Aorta (tissue), 5 donors: Measurements from ENCODE around the gene PEX14. TPM values are rescaled to one million over a fixed set of nuclear protein-coding genes. Genes with fewer than 3 reads are reported as not detected.

Source experiments
- ATAC-seq: fragments of 200-7000 bp; cut with Tn5 transposase; one replicate; pipeline ENCODE4 v1.9.1; 2022; ENCODE audit warnings: moderate library complexity; ENCODE audit not compliant: low FRiP score
- DNase-seq, 2 donors: peaks; one replicate each; pipeline ENCODE4 v3.0.0-alpha.2; 2020
- H3K27ac ChIP-seq, 2 donors: one replicate each; pipeline ENCODE4 v1.5.1; 2013; ENCODE audit warnings: low read length in 2 of 2, mild to moderate bottlenecking in 2 of 2, moderate library complexity in 2 of 2, control low read depth in 1 of 2, inconsistent platforms in 1 of 2, low read depth in 1 of 2
- H3K27me3 ChIP-seq, 2 donors: one replicate each; pipeline ENCODE4 v1.6.1; 2013; ENCODE audit warnings: control low read depth in 1 of 2, low read length in 1 of 2, mild to moderate bottlenecking in 1 of 2, moderate library complexity in 1 of 2; ENCODE audit not compliant: insufficient read depth in 2 of 2, control insufficient read depth in 1 of 2
- H3K36me3 ChIP-seq, 2 donors: one replicate each; pipeline ENCODE4 v1.6.1; 2013; ENCODE audit warnings: control low read depth in 1 of 2, low read length in 1 of 2, mild to moderate bottlenecking in 1 of 2; ENCODE audit not compliant: insufficient read depth in 2 of 2, control insufficient read depth in 1 of 2
- H3K4me1 ChIP-seq, 2 donors: one replicate each; pipeline ENCODE4 v1.6.1; 2013; ENCODE audit warnings: low read length in 2 of 2, control low read depth in 1 of 2, mild to moderate bottlenecking in 1 of 2, moderate library complexity in 1 of 2; ENCODE audit not compliant: insufficient read depth in 2 of 2, control insufficient read depth in 1 of 2
- H3K4me3 ChIP-seq, 2 donors: one replicate each; pipeline ENCODE4 v1.5.1; 2013; ENCODE audit warnings: low read length in 2 of 2, control low read depth in 1 of 2, mild to moderate bottlenecking in 1 of 2
- H3K9me3 ChIP-seq: one replicate; pipeline ENCODE4 v1.6.1; 2013; ENCODE audit warnings: mild to moderate bottlenecking, low read length; ENCODE audit not compliant: control insufficient read depth
- WGBS, 2 donors: extraction: QIAGEN DNeasy Blood & Tissue Kit; methylation state at CpG; one replicate each; pipeline ENCODE4 v1.1.7; 2013; 5-methylcytosine and 5-hydroxymethylcytosine counted together
- intact Hi-C, 2 donors: fragments of 100-400 bp; cut with DNase I; formaldehyde crosslinking; loops; one replicate each; pipeline versions ENCODE4 v1.14.2 to v1.15.0; 2022
- polyA plus RNA-seq, 2 donors: library from polyadenylated mRNA; stranded (reverse); fragments of 200-250 nt; gene quantifications; one replicate each; pipeline ENCODE4 v1.2.3, GENCODE V29; 2013
- total RNA-seq, 2 donors: library from RNA; stranded (reverse); fragmentation: NEBNext Ultra II Directional; extraction: Animal tissue kit (Norgen Biotek cat#: 25700); gene quantifications; one replicate each; pipeline ENCODE4 v1.2.1, GENCODE V29; 2021
- donor health status: healthy with polysubstance abuse.
- donor health status: Bipolar disorder and iron deficiency.
- donor health status: DM: no; HTN: no; CAD: no.
- donor health status: DM: no; HTN: no; CAD: no.
- donor health status: DM: yes; HTN: yes; CAD: no.

PEX14 gene
- total and polyA plus RNA-seq, 4 donors: 4.5 to 16.9 (median 14.4) TPM

DNA sequence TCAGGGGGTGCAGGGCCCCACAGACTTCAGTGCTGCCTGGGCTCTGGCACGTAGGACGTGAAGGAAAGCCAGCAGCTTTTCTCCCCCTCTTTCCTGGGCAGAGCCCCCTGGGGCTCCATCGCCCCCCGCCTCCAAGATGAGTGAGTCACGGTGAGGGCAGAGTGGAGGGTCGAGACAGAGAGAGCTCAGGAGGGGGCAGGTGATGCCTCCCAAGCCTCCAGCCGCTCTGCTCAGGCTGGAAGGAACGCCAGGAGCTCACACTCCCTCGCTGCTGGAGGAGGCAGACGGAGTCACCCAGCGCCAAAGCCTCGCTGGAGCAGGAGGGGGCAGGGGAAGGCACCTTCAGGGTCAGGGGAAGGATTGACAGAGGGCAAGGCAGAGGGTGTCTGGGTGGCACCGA is 202.2 kb downstream of the PEX14 start:
- Histone ChIP-seq H3K9me3 (no peaks in the 10 kb centered on the region), H3K36me3 (no peaks in the 10 kb centered on the region), H3K4me1 (no peaks in the 10 kb centered on the region), H3K4me3 (no peak overlapping the region), H3K27ac (no peak overlapping the region), H3K27me3 (no peaks in the 10 kb centered on the region)
- intact Hi-C loops: loop anchor here in 1 of 2 donors (5.0 kb wide), 1 partner anchor 45 kb away; no protein-coding TSS in a partner anchor
- WGBS, 2 donors: 51 to 54% methylated on average over 12 to 13 of the region's 13 CpGs
- DNase-seq (no peak), ATAC-seq (no peak)

DNA sequence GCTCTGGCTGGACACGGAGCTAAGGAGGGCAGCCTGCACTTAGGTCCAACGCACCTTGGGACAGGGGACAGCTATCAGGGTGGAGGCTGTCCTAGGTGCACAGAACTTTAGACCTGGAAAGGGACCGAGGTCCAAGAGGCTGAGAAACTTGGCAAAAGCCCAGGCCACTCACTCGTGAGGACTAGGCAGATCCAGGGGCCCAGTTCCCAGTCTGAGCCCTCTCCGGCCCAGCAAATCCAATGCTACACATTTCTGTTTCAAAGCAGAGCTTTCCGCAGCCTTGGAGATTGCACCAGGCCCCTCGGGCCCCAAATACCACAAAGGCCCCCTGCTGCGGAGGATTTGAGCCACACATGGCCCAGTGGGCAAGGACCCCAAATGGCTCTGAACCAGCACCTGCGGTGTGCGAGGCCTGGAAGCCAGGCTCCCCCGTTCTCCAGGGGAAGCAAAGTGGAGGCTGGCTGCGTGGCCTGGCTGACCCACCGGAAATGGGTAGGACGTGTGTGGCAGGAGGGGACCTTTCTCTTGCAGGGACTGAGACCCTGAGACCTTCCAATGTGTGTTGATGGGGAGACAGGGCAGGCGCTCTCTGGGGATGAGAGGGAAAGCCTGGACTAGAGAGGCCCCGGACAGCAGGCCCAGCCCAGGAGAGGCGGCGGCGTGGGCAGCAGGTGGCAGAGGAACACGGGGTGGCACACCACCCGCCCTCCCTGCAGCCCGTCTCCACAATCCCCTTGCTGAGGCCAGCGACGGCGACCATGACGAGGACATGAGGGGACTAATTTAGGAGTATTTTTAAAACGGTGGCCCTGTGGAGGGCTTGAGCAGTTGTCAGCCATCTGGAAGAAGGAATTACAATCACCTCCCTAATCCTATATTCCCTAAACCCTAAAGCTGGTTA is 203.0 kb downstream of the PEX14 start:
- 66 to 70% methylated on average over 27 of the region's 27 CpGs for WGBS, 2 donors
- no peak for ATAC-seq
- Histone ChIP-seq H3K27ac (no peak overlapping the region), H3K4me1 (no peaks in the 10 kb centered on the region), H3K36me3 (no peaks in the 10 kb centered on the region), H3K4me3 (no peak overlapping the region), H3K9me3 (no peaks in the 10 kb centered on the region), H3K27me3 (no peaks in the 10 kb centered on the region)
- intact Hi-C loops: loop anchor here in 1 of 2 donors (2.0 to 5.0 kb wide), 2 partner anchors 45 to 119 kb away; partner anchors contain the start of gene CASZ1
- DNase-seq: no peak

DNA sequence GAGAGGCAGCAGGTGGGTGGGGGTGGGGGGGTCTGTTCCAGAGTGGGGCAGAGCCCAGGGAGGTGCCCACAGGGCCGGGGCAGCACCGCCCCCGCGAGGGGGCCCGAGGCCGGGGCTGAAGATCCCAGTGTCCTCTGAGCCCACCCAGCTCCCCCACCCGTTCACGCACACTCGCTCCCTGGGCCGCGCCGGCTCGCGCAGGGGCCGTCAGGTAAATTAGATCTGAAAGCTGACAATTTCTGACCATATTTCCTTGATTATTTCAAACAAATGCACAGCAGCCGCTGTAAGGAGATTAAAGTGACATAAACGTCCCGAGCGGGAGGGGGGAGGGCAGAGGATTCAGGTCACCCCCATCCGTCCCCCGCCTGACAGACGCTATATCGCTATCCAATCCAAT is 203.7 kb downstream of the PEX14 start:
- no peaks in the 10 kb centered on the region for H3K4me1 ChIP-seq
- 94% methylated on average over 20 to 23 of the region's 23 CpGs for WGBS, 2 donors
- H3K9me3 ChIP-seq: no peaks in the 10 kb centered on the region
- intact Hi-C loops: loop anchor here in 1 of 2 donors (2.0 to 5.0 kb wide), 2 partner anchors 46 to 118 kb away; partner anchors contain the start of gene CASZ1
- DNase-seq (no peak), ATAC-seq (no peak)
- no peak overlapping the region for H3K4me3 ChIP-seq
- H3K36me3 ChIP-seq: no peaks in the 10 kb centered on the region
- no peaks in the 10 kb centered on the region for H3K27me3 ChIP-seq
- no peak overlapping the region for H3K27ac ChIP-seq

DNA sequence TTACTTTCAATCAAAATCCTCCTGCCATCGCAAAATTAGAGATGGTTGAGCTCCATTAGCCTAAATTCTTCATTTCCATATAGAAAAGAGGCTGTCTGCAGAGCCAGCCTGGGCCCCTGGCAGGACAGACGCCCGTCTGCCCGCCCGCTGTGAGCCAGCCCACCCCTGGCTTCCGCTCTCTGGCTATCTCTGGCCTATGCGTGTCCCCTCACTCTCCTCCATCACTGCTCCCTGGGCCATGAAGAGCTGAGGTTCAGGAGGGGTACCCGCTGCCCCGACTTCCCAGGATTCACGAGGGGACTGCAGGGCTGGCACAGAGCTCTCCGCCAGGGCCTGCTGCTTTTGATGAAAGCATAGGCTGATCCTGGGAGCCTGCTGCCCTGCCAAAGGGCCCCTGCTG is 204.1 kb downstream of the PEX14 start:
- Histone ChIP-seq H3K27me3 (no peaks in the 10 kb centered on the region), H3K4me1 (no peaks in the 10 kb centered on the region), H3K36me3 (no peaks in the 10 kb centered on the region), H3K27ac (no peak overlapping the region), H3K9me3 (no peaks in the 10 kb centered on the region), H3K4me3 (no peak overlapping the region)
- 92% methylated on average over 11 of the region's 11 CpGs for WGBS, 2 donors
- DNase-seq (no peak), ATAC-seq (no peak)
- intact Hi-C loops: loop anchor here in 1 of 2 donors (2.0 to 5.0 kb wide), 2 partner anchors 47 to 118 kb away; partner anchors contain the start of gene CASZ1

DNA sequence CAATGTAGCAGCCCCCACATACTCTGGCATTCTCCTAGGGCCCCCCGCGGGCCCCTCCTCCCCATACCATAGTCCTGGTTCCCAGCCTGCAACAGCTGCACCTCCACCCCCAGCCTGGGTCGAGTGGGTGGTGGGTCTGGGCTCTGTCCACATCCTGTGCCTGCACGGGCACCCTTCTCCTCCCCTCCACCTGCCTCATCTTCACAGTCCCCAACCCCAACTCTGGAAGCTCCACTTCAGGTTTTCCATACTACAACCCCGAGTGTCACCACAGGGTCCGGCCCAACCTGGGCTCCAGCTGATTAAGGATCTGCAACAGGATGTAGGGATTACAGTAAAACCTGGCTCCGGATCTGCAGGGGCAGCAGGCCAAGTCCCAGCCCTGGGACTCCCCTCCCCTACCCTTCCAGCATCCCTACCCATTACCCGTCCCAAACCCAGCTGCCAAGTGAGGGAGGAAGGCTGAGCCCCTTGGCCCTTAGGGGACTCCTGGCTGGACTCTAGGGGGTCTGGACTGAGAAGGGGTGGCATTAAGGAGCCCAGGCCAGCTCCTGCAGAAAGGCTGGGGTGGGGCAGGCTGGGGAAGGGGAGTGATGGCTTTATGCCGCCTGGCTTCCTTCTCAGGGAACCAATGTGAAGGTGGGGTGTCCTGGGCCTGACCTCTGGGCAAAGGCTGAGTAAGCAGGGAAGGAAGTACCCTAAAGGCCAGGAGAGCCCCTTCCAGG is 204.9 kb downstream of the PEX14 start:
- no peak overlapping the region for H3K27ac ChIP-seq
- no peak overlapping the region for H3K4me3 ChIP-seq
- DNase-seq: no peak
- H3K4me1 ChIP-seq: no peaks in the 10 kb centered on the region
- no peaks in the 10 kb centered on the region for H3K27me3 ChIP-seq
- 39 to 45% methylated on average over 9 of the region's 9 CpGs for WGBS, 2 donors
- intact Hi-C loops: loop anchor here in 1 of 2 donors (2.0 to 5.0 kb wide), 2 partner anchors 47 to 117 kb away; partner anchors contain the start of gene CASZ1
- no peaks in the 10 kb centered on the region for H3K36me3 ChIP-seq
- no peak for ATAC-seq
- no peaks in the 10 kb centered on the region for H3K9me3 ChIP-seq

Other genes starting within 250 kb of the PEX14 start
- 10 to 100 TPM; 46.7 TPM for gene PGD, start 75.9 kb upstream of the PEX14 start, total RNA-seq
- gene PGD, start 75.9 kb upstream of the PEX14 start, polyA plus RNA-seq: 10 to 100 TPM; 28.7 to 80.8 TPM
- 10 to 100 TPM in 1 of 2 donors, 1 to 10 TPM in 1; 4.3 to 11.4 TPM for gene CENPS, start 44.5 kb upstream of the PEX14 start, total RNA-seq
- gene CENPS, start 44.5 kb upstream of the PEX14 start, polyA plus RNA-seq: 10 to 100 TPM; 17.4 to 21.4 TPM
- under 1 TPM in 1 of 2 donors, not detected in 1; 0.33 TPM for gene CORT, start 24.9 kb upstream of the PEX14 start, total RNA-seq
- not detected for gene CORT, start 24.9 kb upstream of the PEX14 start, polyA plus RNA-seq
- gene DFFA, start 2.4 kb upstream of the PEX14 start, total RNA-seq: 10 to 100 TPM; 21.4 to 29.2 TPM
- 10 to 100 TPM in 1 of 2 donors, 1 to 10 TPM in 1; 7.8 to 14.5 TPM for gene DFFA, start 2.4 kb upstream of the PEX14 start, polyA plus RNA-seq